WTC11 (cell line): Measurements from ENCODE around the gene TOMM5. TPM values are rescaled to one million over a fixed set of nuclear protein-coding genes. Genes with fewer than 3 reads are reported as not detected.

Source experiments
- ATAC-seq: fragments of 200-7000 bp; cut with Tn5 transposase; 2 replicates; pipeline ENCODE4 v1.10.0; 2021; ENCODE audit warnings: mild to moderate bottlenecking, moderate library complexity
- CTCF ChIA-PET: fragments of 300-600 bp; sonication (Branson Sonifier 250); formaldehyde crosslinking; loops from one replicate; lab custom pipeline; 2021; ENCODE audit warnings: antibody characterized with exemption; lab: Charles Lee
- POLR2A ChIA-PET: fragments of 350-600 bp; sonication (Branson Sonifier 250); formaldehyde crosslinking; loops from one replicate; lab custom pipeline; 2021; ENCODE audit warnings: antibody characterized with exemption; lab: Charles Lee
- DNase-seq: peaks from one replicate; pipeline ENCODE4 v3.0.0; 2021; ENCODE audit warnings: low spot score
- H3K27ac Mint-ChIP-seq: 2 replicates; pipeline ENCODE4 v1.8.0; 2021; ENCODE audit warnings: mixed read lengths
- H3K27me3 Mint-ChIP-seq: 2 replicates; pipeline ENCODE4 v1.8.0; 2021; ENCODE audit warnings: low read depth, mild to moderate bottlenecking, moderate library complexity, mixed read lengths
- H3K36me3 Mint-ChIP-seq: 2 replicates; pipeline ENCODE4 v1.8.0; 2021; ENCODE audit warnings: mixed read lengths
- H3K4me1 Mint-ChIP-seq: 2 replicates; pipeline ENCODE4 v1.8.0; 2022; ENCODE audit warnings: mixed read lengths
- H3K4me3 Mint-ChIP-seq: 2 replicates; pipeline ENCODE4 v1.8.0; 2021; ENCODE audit warnings: mild to moderate bottlenecking, moderate library complexity, mixed read lengths
- H3K9me3 Mint-ChIP-seq: 2 replicates; pipeline ENCODE4 v1.8.0; 2021; ENCODE audit warnings: mixed read lengths
- ATF2 ChIP-seq: sonication (generic); formaldehyde crosslinking; IDR thresholded peaks from 2 replicates; pipeline ENCODE4 v1.8.1; 2022; ENCODE audit warnings: low read depth, missing genetic modification reagents, borderline replicate concordance
- ATF3 ChIP-seq: sonication (generic); formaldehyde crosslinking; conservative IDR thresholded peaks from 2 replicates; pipeline ENCODE4 v1.8.1; 2022; ENCODE audit warnings: mild to moderate bottlenecking, missing genetic modification reagents
- ATF6 ChIP-seq: sonication (generic); formaldehyde crosslinking; IDR thresholded peaks from 2 replicates; pipeline ENCODE4 v1.8.1; 2023; ENCODE audit warnings: mild to moderate bottlenecking, missing genetic modification reagents
- CREB1 ChIP-seq: sonication (generic); formaldehyde crosslinking; IDR thresholded peaks from 2 replicates; pipeline ENCODE4 v1.8.0; 2023; ENCODE audit warnings: mild to moderate bottlenecking, missing genetic modification reagents
- ETV6 ChIP-seq: sonication (generic); formaldehyde crosslinking; IDR thresholded peaks from 2 replicates; pipeline ENCODE4 v1.8.1; 2022; ENCODE audit warnings: mild to moderate bottlenecking, missing genetic modification reagents
- FOXP1 ChIP-seq: sonication (generic); formaldehyde crosslinking; IDR thresholded peaks from 2 replicates; pipeline ENCODE4 v1.8.0; 2022; ENCODE audit warnings: missing genetic modification reagents, mild to moderate bottlenecking, moderate library complexity, borderline replicate concordance
- JAZF1 ChIP-seq: fragments of 250-450 bp; sonication (Bioruptor Pico); IDR thresholded peaks from 2 replicates; pipeline ENCODE4 v1.9.0; 2021; ENCODE audit warnings: moderate library complexity, mild to moderate bottlenecking, inconsistent platforms
- NFATC4 ChIP-seq: fragments of 250-450 bp; sonication (Bioruptor Pico); IDR thresholded peaks from 2 replicates; pipeline ENCODE4 v1.9.0; 2021; ENCODE audit warnings: mild to moderate bottlenecking
- RELA ChIP-seq: sonication (generic); formaldehyde crosslinking; IDR thresholded peaks from 2 replicates; pipeline ENCODE4 v1.8.1; 2022; ENCODE audit warnings: missing genetic modification reagents, mild to moderate bottlenecking, borderline replicate concordance
- SMAD4 ChIP-seq: sonication (generic); formaldehyde crosslinking; IDR thresholded peaks from 2 replicates; pipeline ENCODE4 v1.8.0; 2022; ENCODE audit warnings: mild to moderate bottlenecking, missing genetic modification reagents
- TEAD1 ChIP-seq: sonication (generic); formaldehyde crosslinking; IDR thresholded peaks from 2 replicates; pipeline ENCODE4 v1.8.0; 2022; ENCODE audit warnings: mild to moderate bottlenecking, missing genetic modification reagents
- TP53 ChIP-seq: sonication (generic); formaldehyde crosslinking; IDR thresholded peaks from 2 replicates; pipeline ENCODE4 v1.8.1; 2023; ENCODE audit warnings: mild to moderate bottlenecking, missing genetic modification reagents
- USF2 ChIP-seq: sonication (generic); formaldehyde crosslinking; IDR thresholded peaks from 2 replicates; pipeline ENCODE4 v1.8.1; 2023; ENCODE audit warnings: mild to moderate bottlenecking, missing genetic modification reagents, moderate library complexity
- ZBTB21 ChIP-seq: sonication (generic); formaldehyde crosslinking; IDR thresholded peaks from 2 replicates; pipeline ENCODE4 v1.8.1; 2023; ENCODE audit warnings: mild to moderate bottlenecking, missing genetic modification reagents, borderline replicate concordance
- ZNF138 ChIP-seq: sonication (generic); formaldehyde crosslinking; conservative IDR thresholded peaks from 2 replicates; pipeline ENCODE4 v1.8.1; 2022; ENCODE audit warnings: mild to moderate bottlenecking, moderate library complexity, missing genetic modification reagents
- ZNF396 ChIP-seq: fragments of 250-450 bp; sonication (Bioruptor Pico); IDR thresholded peaks from 2 replicates; pipeline ENCODE4 v1.8.0; 2021; ENCODE audit warnings: mild to moderate bottlenecking, moderate library complexity, borderline replicate concordance
- ZNF416 ChIP-seq: fragments of 250-450 bp; sonication (Bioruptor Pico); IDR thresholded peaks from 2 replicates; pipeline ENCODE4 v1.9.0; 2021; ENCODE audit warnings: mild to moderate bottlenecking, inconsistent platforms
- total RNA-seq: library from RNA; stranded (reverse); gene quantifications from 3 replicates; pipeline ENCODE4 v1.2.3, GENCODE V29; 2021
- TF ChIP-seq, protein P1 (sequence below): sonication (generic); formaldehyde crosslinking; IDR thresholded peaks from 2 replicates; pipeline ENCODE4 v1.8.0; 2023; ENCODE audit warnings: missing genetic modification reagents, mild to moderate bottlenecking, borderline replicate concordance
- TF ChIP-seq, protein P2 (sequence below): fragments of 250-450 bp; sonication (Bioruptor Pico); IDR thresholded peaks from 2 replicates; pipeline ENCODE4 v1.9.0; 2021; ENCODE audit warnings: moderate library complexity, mild to moderate bottlenecking, inconsistent platforms, borderline replicate concordance
- TF ChIP-seq, protein P3 (sequence below): fragments of 250-450 bp; sonication (Bioruptor Pico); IDR thresholded peaks from 2 replicates; pipeline ENCODE4 v1.9.0; 2021; ENCODE audit warnings: mild to moderate bottlenecking
- TF ChIP-seq, protein P4 (sequence below): sonication (generic); formaldehyde crosslinking; IDR thresholded peaks from 2 replicates; pipeline ENCODE4 v1.8.1; 2022; ENCODE audit warnings: mild to moderate bottlenecking, moderate library complexity, missing genetic modification reagents
- TF ChIP-seq, protein P5 (sequence below): sonication (generic); formaldehyde crosslinking; IDR thresholded peaks from 2 replicates; pipeline ENCODE4 v1.8.1; 2022; ENCODE audit warnings: missing genetic modification reagents, borderline replicate concordance

The TOMM5 gene
- total RNA-seq, 1 experiment from 2014 or later, result 112 TPM

- peak; percentile 56 for TF ChIP-seq ETV6 (CRISPR knock-in tag)
- TF ChIP-seq, protein P1, sequence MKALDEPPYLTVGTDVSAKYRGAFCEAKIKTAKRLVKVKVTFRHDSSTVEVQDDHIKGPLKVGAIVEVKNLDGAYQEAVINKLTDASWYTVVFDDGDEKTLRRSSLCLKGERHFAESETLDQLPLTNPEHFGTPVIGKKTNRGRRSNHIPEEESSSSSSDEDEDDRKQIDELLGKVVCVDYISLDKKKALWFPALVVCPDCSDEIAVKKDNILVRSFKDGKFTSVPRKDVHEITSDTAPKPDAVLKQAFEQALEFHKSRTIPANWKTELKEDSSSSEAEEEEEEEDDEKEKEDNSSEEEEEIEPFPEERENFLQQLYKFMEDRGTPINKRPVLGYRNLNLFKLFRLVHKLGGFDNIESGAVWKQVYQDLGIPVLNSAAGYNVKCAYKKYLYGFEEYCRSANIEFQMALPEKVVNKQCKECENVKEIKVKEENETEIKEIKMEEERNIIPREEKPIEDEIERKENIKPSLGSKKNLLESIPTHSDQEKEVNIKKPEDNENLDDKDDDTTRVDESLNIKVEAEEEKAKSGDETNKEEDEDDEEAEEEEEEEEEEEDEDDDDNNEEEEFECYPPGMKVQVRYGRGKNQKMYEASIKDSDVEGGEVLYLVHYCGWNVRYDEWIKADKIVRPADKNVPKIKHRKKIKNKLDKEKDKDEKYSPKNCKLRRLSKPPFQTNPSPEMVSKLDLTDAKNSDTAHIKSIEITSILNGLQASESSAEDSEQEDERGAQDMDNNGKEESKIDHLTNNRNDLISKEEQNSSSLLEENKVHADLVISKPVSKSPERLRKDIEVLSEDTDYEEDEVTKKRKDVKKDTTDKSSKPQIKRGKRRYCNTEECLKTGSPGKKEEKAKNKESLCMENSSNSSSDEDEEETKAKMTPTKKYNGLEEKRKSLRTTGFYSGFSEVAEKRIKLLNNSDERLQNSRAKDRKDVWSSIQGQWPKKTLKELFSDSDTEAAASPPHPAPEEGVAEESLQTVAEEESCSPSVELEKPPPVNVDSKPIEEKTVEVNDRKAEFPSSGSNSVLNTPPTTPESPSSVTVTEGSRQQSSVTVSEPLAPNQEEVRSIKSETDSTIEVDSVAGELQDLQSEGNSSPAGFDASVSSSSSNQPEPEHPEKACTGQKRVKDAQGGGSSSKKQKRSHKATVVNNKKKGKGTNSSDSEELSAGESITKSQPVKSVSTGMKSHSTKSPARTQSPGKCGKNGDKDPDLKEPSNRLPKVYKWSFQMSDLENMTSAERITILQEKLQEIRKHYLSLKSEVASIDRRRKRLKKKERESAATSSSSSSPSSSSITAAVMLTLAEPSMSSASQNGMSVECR (CRISPR knock-in tag), result no peak
- peak; percentile 81 for TF ChIP-seq TP53 (CRISPR knock-in tag)
- no peak for TF ChIP-seq ATF2
- TF ChIP-seq TEAD1, result peak; percentile 19; the same call in 1 of the 2 replicates
Observed at GRCh38 chr9:37575921-37576721, 16.3 kb downstream of the TOMM5 start, which contains the start of gene FBXO10 (continued).

DNA sequence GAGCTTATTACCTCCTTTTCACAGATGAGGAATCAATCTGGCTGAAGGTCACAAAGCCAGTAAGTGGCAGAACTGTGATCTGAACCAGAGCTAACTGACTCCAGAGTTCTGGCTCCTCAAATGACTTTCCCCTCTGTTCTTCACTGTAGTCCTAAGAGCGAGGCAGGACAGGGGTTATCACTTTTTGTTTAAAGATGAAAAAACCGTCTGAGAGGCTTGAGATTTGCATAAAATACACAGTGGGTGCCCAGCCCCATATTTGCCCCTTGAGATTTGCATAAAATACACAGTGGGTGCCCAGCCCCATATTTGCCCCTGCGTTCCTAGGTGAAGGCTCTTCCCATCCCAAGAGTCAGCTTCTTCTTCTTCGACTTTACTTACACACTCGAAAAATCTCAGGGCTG is 16.9 kb downstream of the TOMM5 start:
- Mint-ChIP-seq H3K27me3 (no peaks in the 10 kb centered on the region), H3K4me3 (peak overlapping the region; percentile 82), H3K36me3 (no peaks in the 10 kb centered on the region), H3K4me1 (peaks cover 41% of the 10 kb centered on the region), H3K27ac (peak overlapping the region; percentile 57; the same call in 1 of the 2 replicates), H3K9me3 (no peaks in the 10 kb centered on the region)
- ChIA-PET POLR2A (interaction anchor here (0.6 kb wide), 1 partner anchor 135 kb away, joined by 3 read pairs; no protein-coding TSS in a partner anchor), CTCF (interaction anchor here (1.1 to 2.3 kb wide), 7 partner anchors 9 to 225 kb away, joined by 3 to 10 read pairs (median 6); partner anchors contain the start of genes DCAF10 and TOMM5)
- ATAC-seq (no peak), DNase-seq (no peak)
- TF ChIP-seq, protein P2, sequence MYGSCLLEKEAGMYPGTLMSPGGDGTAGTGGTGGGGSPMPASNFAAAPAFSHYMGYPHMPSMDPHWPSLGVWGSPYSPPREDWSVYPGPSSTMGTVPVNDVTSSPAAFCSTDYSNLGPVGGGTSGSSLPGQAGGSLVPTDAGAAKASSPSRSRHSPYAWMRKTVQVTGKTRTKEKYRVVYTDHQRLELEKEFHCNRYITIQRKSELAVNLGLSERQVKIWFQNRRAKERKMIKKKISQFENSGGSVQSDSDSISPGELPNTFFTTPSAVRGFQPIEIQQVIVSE, result no peak
- TF ChIP-seq RELA (CRISPR knock-in tag), result no peak
- TF ChIP-seq ZNF396 (CRISPR knock-in tag), result no peak
- TF ChIP-seq CREB1 (CRISPR knock-in tag), result no peak
- no peak for TF ChIP-seq FOXP1 (CRISPR knock-in tag)
- no peak for TF ChIP-seq ZNF416 (CRISPR knock-in tag)
- TF ChIP-seq, protein P3, sequence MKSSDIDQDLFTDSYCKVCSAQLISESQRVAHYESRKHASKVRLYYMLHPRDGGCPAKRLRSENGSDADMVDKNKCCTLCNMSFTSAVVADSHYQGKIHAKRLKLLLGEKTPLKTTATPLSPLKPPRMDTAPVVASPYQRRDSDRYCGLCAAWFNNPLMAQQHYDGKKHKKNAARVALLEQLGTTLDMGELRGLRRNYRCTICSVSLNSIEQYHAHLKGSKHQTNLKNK, result no peak
- TF ChIP-seq, protein P4, sequence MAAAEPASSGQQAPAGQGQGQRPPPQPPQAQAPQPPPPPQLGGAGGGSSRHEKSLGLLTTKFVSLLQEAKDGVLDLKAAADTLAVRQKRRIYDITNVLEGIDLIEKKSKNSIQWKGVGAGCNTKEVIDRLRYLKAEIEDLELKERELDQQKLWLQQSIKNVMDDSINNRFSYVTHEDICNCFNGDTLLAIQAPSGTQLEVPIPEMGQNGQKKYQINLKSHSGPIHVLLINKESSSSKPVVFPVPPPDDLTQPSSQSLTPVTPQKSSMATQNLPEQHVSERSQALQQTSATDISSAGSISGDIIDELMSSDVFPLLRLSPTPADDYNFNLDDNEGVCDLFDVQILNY, result no peak
- no peak for TF ChIP-seq SMAD4 (CRISPR knock-in tag)
- TF ChIP-seq ATF6 (CRISPR knock-in tag), result no peak
- no peak for TF ChIP-seq USF2 (CRISPR knock-in tag)
- no peak for TF ChIP-seq JAZF1 (CRISPR knock-in tag)
- TF ChIP-seq ZNF138, result no peak
- no peak for TF ChIP-seq NFATC4 (CRISPR knock-in tag)
- no peak for TF ChIP-seq ATF3 (CRISPR knock-in tag)
- TF ChIP-seq ZBTB21 (CRISPR knock-in tag), result no peak
- TF ChIP-seq, protein P5, sequence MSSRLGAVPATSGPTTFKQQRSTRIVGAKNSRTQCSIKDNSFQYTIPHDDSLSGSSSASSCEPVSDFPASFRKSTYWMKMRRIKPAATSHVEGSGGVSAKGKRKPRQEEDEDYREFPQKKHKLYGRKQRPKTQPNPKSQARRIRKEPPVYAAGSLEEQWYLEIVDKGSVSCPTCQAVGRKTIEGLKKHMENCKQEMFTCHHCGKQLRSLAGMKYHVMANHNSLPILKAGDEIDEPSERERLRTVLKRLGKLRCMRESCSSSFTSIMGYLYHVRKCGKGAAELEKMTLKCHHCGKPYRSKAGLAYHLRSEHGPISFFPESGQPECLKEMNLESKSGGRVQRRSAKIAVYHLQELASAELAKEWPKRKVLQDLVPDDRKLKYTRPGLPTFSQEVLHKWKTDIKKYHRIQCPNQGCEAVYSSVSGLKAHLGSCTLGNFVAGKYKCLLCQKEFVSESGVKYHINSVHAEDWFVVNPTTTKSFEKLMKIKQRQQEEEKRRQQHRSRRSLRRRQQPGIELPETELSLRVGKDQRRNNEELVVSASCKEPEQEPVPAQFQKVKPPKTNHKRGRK (CRISPR knock-in tag), result no peak
